HG02884 (cell line): Measurements from ENCODE around the gene CYFIP1.

Source experiments
- ATAC-seq: cut with Tn5 transposase; IDR thresholded peaks from one replicate; pipeline ENCODE4 v1.9.1; 2021; ENCODE audit warnings: mild to moderate bottlenecking, moderate library complexity; ENCODE audit not compliant: unreplicated experiment

The CYFIP1 gene

GRCh38 chr15:22951031-22951380 lies 29.2 kb downstream of the CYFIP1 start:
- no peak for ATAC-seq

- no peak for ATAC-seq
Measured at GRCh38 chr15:22950256-22950990, 29.7 kb downstream of the CYFIP1 start.

GRCh38 chr15:22949074-22949547 lies 31.1 kb downstream of the CYFIP1 start:
- ATAC-seq: peak; percentile 91

- ATAC-seq: no peak
Measured at GRCh38 chr15:22948056-22948455, 32.1 kb downstream of the CYFIP1 start.

- no peak for ATAC-seq
Measured at GRCh38 chr15:22947101-22948000, 32.8 kb downstream of the CYFIP1 start.

- no peak for ATAC-seq
Measured at GRCh38 chr15:22945071-22945470, 35.1 kb downstream of the CYFIP1 start.

GRCh38 chr15:22944651-22945050 lies 35.5 kb downstream of the CYFIP1 start:
- ATAC-seq: no peak

GRCh38 chr15:22942877-22943276 lies 37.3 kb downstream of the CYFIP1 start:
- ATAC-seq: no peak

GRCh38 chr15:22942306-22942855 lies 37.8 kb downstream of the CYFIP1 start:
- no peak for ATAC-seq

- ATAC-seq: no peak
Measured at GRCh38 chr15:22941179-22941578, 39.0 kb downstream of the CYFIP1 start.

GRCh38 chr15:22939652-22940061 lies 40.5 kb downstream of the CYFIP1 start:
- ATAC-seq: no peak

- no peak for ATAC-seq
Measured at GRCh38 chr15:22939051-22939450, 41.1 kb downstream of the CYFIP1 start.

GRCh38 chr15:22936577-22937472 lies 43.3 kb downstream of the CYFIP1 start:
- peak; percentile 82 for ATAC-seq

GRCh38 chr15:22933641-22934061 lies 46.5 kb downstream of the CYFIP1 start:
- no peak for ATAC-seq

- no peak for ATAC-seq
Measured at GRCh38 chr15:22931784-22932536, 48.2 kb downstream of the CYFIP1 start.

- no peak for ATAC-seq
Measured at GRCh38 chr15:22930782-22931484, 49.2 kb downstream of the CYFIP1 start.

- ATAC-seq: no peak
Measured at GRCh38 chr15:22927761-22928160, 52.4 kb downstream of the CYFIP1 start.

- ATAC-seq: no peak
Measured at GRCh38 chr15:22925875-22926274, 54.3 kb downstream of the CYFIP1 start.

GRCh38 chr15:22922003-22922402 lies 58.2 kb downstream of the CYFIP1 start:
- ATAC-seq: no peak
